Measurements from ENCODE around the gene CARS2. TPM values are rescaled to one million over a fixed set of nuclear protein-coding genes. Genes with fewer than 3 reads are reported as not detected.

Gene CARS2
- total RNA-seq, 4 donors from 2014 or later, result 33.9 to 64.7 (median 51.8) TPM

DNA sequence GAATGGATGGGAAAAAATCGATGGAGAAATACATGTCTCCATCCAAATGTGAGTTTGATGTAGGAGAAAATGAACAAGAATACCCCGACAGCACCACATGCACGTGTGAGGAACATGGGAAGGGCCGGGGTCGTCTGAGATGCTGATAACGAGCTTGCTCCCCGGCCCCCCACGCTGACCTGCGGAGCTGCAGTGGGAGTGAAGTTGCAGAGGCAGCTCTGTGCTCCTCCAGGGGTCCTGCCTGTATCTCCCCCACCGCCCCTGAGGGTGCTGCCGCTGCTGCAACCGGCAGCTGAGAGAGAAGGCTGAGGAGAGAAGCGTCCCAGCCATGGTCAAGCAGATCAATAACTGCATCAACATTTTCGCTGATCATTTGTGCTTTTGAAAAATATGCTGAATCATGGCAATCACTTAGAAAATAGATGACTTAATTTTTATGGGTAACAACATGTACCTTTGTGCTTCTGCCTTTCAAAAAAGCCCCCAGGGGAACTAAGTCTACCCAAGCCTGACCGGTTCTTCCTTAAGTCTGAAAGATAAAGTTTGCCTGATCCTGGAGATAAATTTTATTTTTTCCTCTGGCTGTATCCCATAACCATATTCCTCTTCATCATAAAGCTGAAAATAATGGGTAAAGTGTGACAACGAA, 108.8 kb downstream of the CARS2 start:
- WGBS, 2 donors, result 66 to 70% methylated on average over 16 of the region's 16 CpGs
- DNase-seq (ENCODE audit: low spot score in 2 of 2), result no peak
- intact Hi-C loops (cut with DNase I; ENCODE audit: low total_unique reads), result loop anchor here (10.0 kb wide), 1 partner anchor 218 kb away; no protein-coding TSS in a partner anchor
- no peak overlapping the region for H3K4me3 ChIP-seq (ENCODE audit: low read depth, poor library complexity, severe bottlenecking)
- no peak for TF ChIP-seq POLR2A (IDR thresholded peaks at IDR 0.05)
- TF ChIP-seq, protein P1, sequence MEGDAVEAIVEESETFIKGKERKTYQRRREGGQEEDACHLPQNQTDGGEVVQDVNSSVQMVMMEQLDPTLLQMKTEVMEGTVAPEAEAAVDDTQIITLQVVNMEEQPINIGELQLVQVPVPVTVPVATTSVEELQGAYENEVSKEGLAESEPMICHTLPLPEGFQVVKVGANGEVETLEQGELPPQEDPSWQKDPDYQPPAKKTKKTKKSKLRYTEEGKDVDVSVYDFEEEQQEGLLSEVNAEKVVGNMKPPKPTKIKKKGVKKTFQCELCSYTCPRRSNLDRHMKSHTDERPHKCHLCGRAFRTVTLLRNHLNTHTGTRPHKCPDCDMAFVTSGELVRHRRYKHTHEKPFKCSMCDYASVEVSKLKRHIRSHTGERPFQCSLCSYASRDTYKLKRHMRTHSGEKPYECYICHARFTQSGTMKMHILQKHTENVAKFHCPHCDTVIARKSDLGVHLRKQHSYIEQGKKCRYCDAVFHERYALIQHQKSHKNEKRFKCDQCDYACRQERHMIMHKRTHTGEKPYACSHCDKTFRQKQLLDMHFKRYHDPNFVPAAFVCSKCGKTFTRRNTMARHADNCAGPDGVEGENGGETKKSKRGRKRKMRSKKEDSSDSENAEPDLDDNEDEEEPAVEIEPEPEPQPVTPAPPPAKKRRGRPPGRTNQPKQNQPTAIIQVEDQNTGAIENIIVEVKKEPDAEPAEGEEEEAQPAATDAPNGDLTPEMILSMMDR (IDR thresholded peaks at IDR 0.05), result no peak

DNA sequence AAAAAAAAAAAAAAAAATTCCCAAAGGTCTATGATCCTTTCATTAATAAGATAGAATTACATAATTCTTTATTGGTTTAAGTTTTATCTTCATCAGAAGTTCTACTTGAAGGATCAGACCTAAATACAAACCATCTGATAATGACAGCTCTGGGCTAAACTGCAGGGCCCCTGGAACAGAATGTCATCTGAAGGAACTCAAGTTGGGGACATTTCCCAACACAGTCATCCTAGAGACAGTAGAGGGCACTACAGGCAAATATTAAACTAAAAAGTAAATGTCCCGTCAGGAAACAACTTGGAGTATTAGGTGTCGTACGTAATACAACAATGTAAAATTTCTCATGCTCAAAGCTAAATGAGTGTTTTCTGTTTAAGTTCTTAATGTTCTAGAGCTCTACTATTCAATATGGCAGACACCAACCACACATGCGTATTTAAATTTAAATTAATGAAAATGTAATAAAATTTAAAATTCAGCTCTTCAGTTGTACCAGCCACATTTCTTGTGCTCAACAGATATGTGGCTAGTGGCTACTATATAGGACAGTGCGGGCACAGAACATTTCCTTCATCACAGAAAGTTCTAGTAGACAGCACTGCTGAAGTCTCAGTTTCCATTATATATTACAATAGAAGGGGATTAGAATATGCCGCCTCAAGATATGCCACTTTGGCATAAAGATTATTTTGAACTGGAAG, 112.3 kb downstream of the CARS2 start:
- H3K4me3 ChIP-seq (ENCODE audit: low read depth, poor library complexity, severe bottlenecking), result no peak overlapping the region
- DNase-seq (ENCODE audit: low spot score in 2 of 2), result peak in 1 of 2 donors; percentile 27
- intact Hi-C loops (cut with DNase I; ENCODE audit: low total_unique reads), result loop anchor here (10.0 kb wide), 1 partner anchor 221 kb away; no protein-coding TSS in a partner anchor
- WGBS, 2 donors, result 43 to 45% methylated on average over 6 of the region's 6 CpGs
- TF ChIP-seq, protein P1 (IDR thresholded peaks at IDR 0.05), result peak in 1 of 3 donors; percentile 14
- TF ChIP-seq POLR2A (IDR thresholded peaks at IDR 0.05), result no peak

DNA sequence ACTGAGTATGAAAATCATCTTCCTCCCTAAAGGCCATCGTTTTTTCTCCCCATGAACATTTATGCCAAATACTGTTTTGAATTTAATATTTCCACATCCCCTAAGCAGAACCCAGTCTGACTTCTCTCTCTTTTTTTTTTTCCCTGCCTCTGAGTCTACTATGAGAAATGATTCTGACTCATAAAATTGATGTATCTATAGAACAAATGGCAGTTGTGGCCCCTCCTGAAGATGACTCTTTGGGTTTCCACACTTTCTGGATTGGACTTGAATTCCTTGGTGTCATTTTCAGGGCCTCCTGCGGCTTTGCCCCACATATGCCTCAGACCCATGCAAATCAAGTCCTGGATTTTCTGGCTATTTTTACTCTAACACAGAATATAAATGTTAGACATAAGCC, 113.3 kb downstream of the CARS2 start:
- no peak for TF ChIP-seq POLR2A (IDR thresholded peaks at IDR 0.05)
- TF ChIP-seq, protein P1 (IDR thresholded peaks at IDR 0.05), result no peak
- intact Hi-C loops (cut with DNase I; ENCODE audit: low total_unique reads), result loop anchor here (10.0 kb wide), 1 partner anchor 222 kb away; no protein-coding TSS in a partner anchor
- 73 to 74% methylated on average over 2 of the region's 2 CpGs for WGBS, 2 donors
- no peak for DNase-seq (ENCODE audit: low spot score in 2 of 2)
- H3K4me3 ChIP-seq (ENCODE audit: low read depth, poor library complexity, severe bottlenecking), result no peak overlapping the region

Other genes starting within 250 kb of the CARS2 start
- gene RAB20, start 144.4 kb downstream of the CARS2 start, total RNA-seq, result 1 to 10 TPM; 3.9 to 9.1 (median 6.2) TPM
- 10 to 100 TPM; 32.7 to 34.5 (median 33.6) TPM for gene NAXD, start 90.6 kb downstream of the CARS2 start, total RNA-seq
- 10 to 100 TPM; 10.6 to 26.1 (median 13.7) TPM for gene ING1, start 7.6 kb upstream of the CARS2 start, total RNA-seq
- 10 to 100 TPM; 37.3 to 51.8 (median 46.9) TPM for gene ANKRD10, start 209.0 kb upstream of the CARS2 start, total RNA-seq